DLD1 (cell line): ENCODE results near the gene MRPL1.
"Not testable (repeated sequence)": the region's sequence is repeated elsewhere in the genome, so short reads cannot be mapped to it uniquely, and the experiment has no call there.

ENCODE experiments used
- in situ Hi-C: cut with HindIII; loops from 2 replicates; pipeline ENCODE4 v1.10.0; 2017; ENCODE audit warnings: low sequenced_read_pairs

Gene MRPL1

GRCh38 chr4:77963004-77963403, 100.4 kb downstream of the MRPL1 start:
- in situ Hi-C loops, result no loop called here

- in situ Hi-C loops, result not testable (repeated sequence)
Measured at GRCh38 chr4:77973657-77974056, 111.0 kb downstream of the MRPL1 start.

- in situ Hi-C loops, result loop anchor here (25.0 kb wide), 1 partner anchor 529 kb away; no protein-coding TSS in a partner anchor
Measured at GRCh38 chr4:77982900-77983540, 120.4 kb downstream of the MRPL1 start.

GRCh38 chr4:77983612-77984311, 121.1 kb downstream of the MRPL1 start:
- in situ Hi-C loops, result loop anchor here (25.0 kb wide), 1 partner anchor 529 kb away; no protein-coding TSS in a partner anchor

GRCh38 chr4:77989968-77990367, 127.3 kb downstream of the MRPL1 start:
- in situ Hi-C loops, result loop anchor here (25.0 kb wide), 1 partner anchor 522 kb away; no protein-coding TSS in a partner anchor

- in situ Hi-C loops, result loop anchor here (25.0 kb wide), 1 partner anchor 522 kb away; no protein-coding TSS in a partner anchor
Measured at GRCh38 chr4:77990456-77990855, 127.8 kb downstream of the MRPL1 start.

- in situ Hi-C loops, result loop anchor here (25.0 kb wide), 1 partner anchor 521 kb away; no protein-coding TSS in a partner anchor
Measured at GRCh38 chr4:77990904-77991358, 128.3 kb downstream of the MRPL1 start.

- in situ Hi-C loops, result loop anchor here (25.0 kb wide), 1 partner anchor 520 kb away; no protein-coding TSS in a partner anchor
Measured at GRCh38 chr4:77992581-77992980, 130.0 kb downstream of the MRPL1 start.

GRCh38 chr4:77994194-77994721, 131.6 kb downstream of the MRPL1 start:
- in situ Hi-C loops, result loop anchor here (25.0 kb wide), 1 partner anchor 518 kb away; no protein-coding TSS in a partner anchor

- in situ Hi-C loops, result loop anchor here (5.0 to 25.0 kb wide), 2 partner anchors 51 to 516 kb away; no protein-coding TSS in a partner anchor
Measured at GRCh38 chr4:77996076-77996475, 133.4 kb downstream of the MRPL1 start.

- in situ Hi-C loops, result no loop called here
Measured at GRCh38 chr4:78001531-78001930, 138.9 kb downstream of the MRPL1 start.

- in situ Hi-C loops, result no loop called here
Measured at GRCh38 chr4:78002260-78002659, 139.6 kb downstream of the MRPL1 start.
